Central memory CD8-positive, alpha-beta T cell (primary cell): ENCODE measurements around the gene PKP4.

Experiments used
- ATAC-seq: fragments of 150-1000 bp; cut with Tn5 transposase; replicated peaks from 2 replicates; pipeline ENCODE4 v1.10.0; 2022; ENCODE audit warnings: mild to moderate bottlenecking, moderate FRiP score, moderate number of reproducible peaks; ENCODE audit not compliant: poor library complexity, severe bottlenecking; ENCODE audit errors: extremely low read depth
- DNase-seq, 2 donors: peaks; one replicate each; pipeline ENCODE4 v3.0.0; 2021; ENCODE audit warnings: low spot score in 2 of 2
- H3K27ac Mint-ChIP-seq: one replicate; pipeline ENCODE4 v1.8.0; 2022; ENCODE audit warnings: low read depth, mild to moderate bottlenecking, moderate library complexity, mixed read lengths
- H3K27me3 Mint-ChIP-seq: one replicate; pipeline ENCODE4 v1.8.0; 2022; ENCODE audit warnings: mixed read lengths
- H3K36me3 Mint-ChIP-seq: one replicate; pipeline ENCODE4 v1.8.0; 2022; ENCODE audit warnings: mild to moderate bottlenecking, moderate library complexity, mixed read lengths; ENCODE audit not compliant: insufficient read depth
- H3K4me1 Mint-ChIP-seq: one replicate; pipeline ENCODE4 v1.8.0; 2022; ENCODE audit warnings: mixed read lengths
- H3K4me3 Mint-ChIP-seq: one replicate; pipeline ENCODE4 v1.8.0; 2022; ENCODE audit warnings: mild to moderate bottlenecking, moderate library complexity, mixed read lengths
- H3K9me3 Mint-ChIP-seq: one replicate; pipeline ENCODE4 v1.8.0; 2022; ENCODE audit warnings: mixed read lengths

The PKP4 gene

DNA sequence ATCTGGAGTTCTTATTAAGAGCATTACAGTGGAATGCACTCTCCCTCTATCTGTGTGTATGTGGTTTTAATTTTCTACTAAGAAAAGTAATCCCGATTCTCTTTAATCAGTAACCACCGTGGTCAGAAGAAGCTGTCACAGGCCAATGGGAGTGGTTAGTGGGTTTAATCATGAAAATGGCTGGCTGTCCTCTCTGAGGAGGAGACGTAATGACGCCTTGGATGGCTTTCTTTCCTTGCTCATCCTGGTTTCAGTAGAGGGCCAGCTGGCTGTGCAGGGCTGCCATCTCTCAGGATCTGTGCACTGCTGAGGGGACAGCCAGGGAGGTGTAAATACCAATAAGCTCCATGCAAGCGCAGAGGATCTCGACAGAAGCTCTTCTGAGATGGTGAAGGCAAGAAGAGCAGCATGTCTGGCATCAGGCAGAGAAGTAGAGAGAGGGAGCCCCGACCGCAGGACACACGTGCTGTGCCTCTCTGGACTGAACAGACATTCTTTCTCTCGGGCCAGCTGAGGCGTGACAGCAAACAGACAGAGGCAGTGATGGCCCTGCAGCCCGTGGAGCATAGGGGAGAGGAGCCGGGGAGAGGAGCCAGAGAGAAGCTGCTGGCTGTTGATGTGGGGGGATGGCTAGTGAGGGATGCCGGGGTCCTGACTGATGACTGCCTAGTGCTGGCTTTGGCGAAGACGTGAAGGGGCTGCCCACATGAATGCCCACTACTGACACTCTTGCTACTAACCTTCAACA, 273.3 kb downstream of the PKP4 start:
- no peaks in the 10 kb centered on the region for H3K36me3 Mint-ChIP-seq
- H3K27me3 Mint-ChIP-seq = peaks cover 20% of the 10 kb centered on the region
- DNase-seq = no peak
- no peaks in the 10 kb centered on the region for H3K4me1 Mint-ChIP-seq
- no peak for ATAC-seq
- H3K4me3 Mint-ChIP-seq = no peak overlapping the region
- H3K9me3 Mint-ChIP-seq = no peaks in the 10 kb centered on the region
- H3K27ac Mint-ChIP-seq = no peak overlapping the region

DNA sequence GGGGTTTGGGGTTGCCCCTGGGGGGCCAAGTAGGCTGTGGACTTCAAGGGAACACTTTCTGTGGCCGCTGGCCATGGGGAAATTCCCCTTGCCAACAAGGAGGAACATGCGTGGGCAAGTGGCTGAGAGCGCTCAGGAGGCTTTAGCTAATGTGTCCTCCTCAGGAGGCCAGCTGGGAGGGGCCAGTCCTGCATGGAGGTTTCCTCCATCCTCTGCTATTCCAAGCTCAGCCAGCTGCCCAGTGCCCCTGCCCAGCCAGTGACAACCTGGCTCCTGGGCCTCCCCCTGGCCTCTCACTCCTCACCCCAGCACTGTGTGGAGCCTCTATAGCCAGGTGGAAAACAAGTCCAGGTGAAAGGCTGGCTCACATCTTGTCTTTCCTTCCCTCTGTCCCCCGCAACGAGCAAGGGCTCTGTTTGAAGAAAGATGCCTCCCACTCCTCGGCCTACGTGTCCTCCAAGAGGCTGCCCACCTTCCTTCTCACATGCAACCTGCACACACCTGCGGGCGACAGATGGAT, 273.9 kb downstream of the PKP4 start:
- H3K27me3 Mint-ChIP-seq = peaks cover 26% of the 10 kb centered on the region
- no peaks in the 10 kb centered on the region for H3K4me1 Mint-ChIP-seq
- H3K9me3 Mint-ChIP-seq = no peaks in the 10 kb centered on the region
- DNase-seq (no peak), ATAC-seq (no peak)
- H3K4me3 Mint-ChIP-seq = no peak overlapping the region
- no peaks in the 10 kb centered on the region for H3K36me3 Mint-ChIP-seq
- no peak overlapping the region for H3K27ac Mint-ChIP-seq

DNA sequence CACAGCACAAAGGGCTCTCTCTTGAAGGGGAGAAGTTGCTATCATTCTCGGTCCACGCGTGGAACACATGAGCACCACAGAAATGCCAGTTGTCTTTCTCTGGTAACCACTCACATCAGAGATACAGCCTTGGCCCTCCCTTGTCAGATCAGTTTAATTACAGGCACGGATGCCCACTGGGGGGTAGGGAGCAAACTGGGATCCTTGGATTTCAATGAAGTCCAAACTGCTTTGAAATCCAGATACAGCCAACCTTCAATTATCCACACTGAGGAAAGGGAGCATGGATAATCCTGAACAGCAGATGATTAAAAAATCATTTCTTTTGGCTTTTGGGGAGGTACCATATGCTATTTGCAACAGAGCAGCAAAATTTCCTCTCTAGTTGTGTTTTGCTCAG, 274.6 kb downstream of the PKP4 start:
- no peak for ATAC-seq
- Mint-ChIP-seq H3K4me3 (no peak overlapping the region), H3K27ac (no peak overlapping the region), H3K36me3 (no peaks in the 10 kb centered on the region), H3K27me3 (peaks cover 33% of the 10 kb centered on the region), H3K4me1 (no peaks in the 10 kb centered on the region), H3K9me3 (no peaks in the 10 kb centered on the region)
- DNase-seq = no peak
